ENCODE results near the gene STX19. TPM values are rescaled to one million over a fixed set of nuclear protein-coding genes. Genes with fewer than 3 reads are reported as not detected.
"Not testable (repeated sequence)": the region's sequence is repeated elsewhere in the genome, so short reads cannot be mapped to it uniquely, and the experiment has no call there.

STX19 gene
- total RNA-seq, 1 donor from 2014 or later = not detected

DNA sequence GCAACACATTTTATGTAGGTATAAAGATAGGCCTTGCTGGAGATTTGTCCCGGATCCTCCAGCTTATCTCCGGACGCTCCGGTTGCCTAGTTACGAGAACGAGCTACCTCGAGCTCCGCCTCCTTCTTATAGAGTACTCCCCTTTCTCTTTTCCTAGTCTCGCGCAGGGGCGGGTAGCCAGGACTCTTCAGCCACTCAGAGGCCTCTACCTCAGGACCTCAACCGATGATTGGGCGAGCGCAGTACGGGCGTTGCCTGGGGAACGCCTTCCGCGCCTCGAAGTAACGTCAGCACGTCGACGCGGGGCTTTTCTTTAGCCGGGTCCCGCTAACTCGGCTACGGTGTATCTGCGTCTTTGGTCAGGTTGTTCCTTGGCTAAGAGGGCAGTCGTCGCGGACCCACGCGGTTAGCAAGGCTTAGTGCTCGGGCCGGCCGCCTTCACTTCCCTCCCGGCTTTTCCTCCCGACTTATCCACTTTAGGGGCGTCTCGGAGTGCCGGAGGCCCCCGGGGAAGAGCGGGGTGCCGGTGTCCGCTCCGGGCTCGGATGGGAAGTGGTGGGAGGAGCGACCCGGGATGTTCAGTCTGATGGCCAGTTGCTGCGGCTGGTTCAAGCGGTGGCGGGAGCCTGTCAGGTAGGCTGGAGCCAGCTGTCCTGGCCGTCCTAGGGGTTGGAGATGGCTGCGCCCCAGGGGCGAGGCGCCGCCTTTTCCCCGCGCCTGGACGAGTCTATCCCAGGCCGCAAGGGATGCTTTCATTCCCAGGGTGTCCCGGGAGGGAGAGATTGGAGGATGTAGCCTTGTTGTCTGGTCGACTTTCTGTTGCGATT, 48.3 kb downstream of the STX19 start, which contains the start of gene ARL13B:
Gene ARL13B, plus strand, starts transcription at position 306 of the 827 bp plus-strand sequence. Its CDS starts 269 bp downstream, at position 575.
- DNase-seq (ENCODE audit: low read depth in 2 of 2) = peak; percentile 95 to 99

DNA sequence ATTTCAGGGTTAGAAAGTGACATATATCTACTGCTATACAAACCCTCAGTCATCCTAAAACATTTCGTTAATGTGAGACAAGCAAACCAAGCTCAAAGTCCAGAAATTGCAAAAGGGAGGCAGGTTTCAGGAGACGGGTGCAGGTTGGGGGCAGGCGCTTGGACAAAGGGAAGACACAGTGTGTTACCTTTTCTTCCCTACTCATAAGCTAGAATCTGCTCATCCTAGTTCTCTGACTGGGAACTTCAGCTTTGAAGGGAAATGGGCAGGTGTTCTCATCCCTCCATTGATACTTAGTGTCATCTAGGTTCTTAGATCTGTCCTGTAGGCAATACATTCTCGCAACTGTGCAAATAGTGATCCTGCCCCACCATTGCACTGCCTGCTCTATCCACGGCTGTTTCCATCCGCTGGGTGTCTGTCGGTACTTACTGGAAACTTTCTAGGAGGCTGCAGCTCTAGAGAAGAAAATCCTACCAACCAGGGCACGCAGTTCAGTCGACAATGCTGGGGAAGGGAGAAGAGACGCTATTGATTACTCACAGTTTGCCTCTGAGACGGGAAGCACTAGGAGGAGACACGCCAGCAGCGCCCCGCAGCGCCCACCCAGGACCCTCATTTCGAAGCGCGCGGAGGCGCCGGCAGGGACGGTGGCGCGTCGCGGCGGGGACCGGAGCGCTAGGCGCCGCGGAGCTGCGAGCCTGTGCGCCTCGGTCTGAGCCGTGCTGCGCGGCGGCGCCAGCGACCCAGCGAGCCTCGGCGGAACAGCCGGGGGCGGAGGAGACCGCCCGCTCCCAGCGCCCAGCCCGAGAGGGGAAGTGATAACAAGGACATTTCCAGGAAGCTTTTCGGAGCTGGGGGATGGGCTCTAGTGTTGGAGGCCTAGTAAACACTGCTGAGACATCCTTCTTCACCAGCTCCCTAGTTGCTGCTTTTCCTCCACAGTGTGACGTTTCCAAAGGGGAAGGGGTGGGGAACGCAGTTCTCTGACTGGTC, 55.0 kb downstream of the STX19 start, which contains the start of gene PROS1:
Gene PROS1, minus strand, starts transcription at position 766 of the 996 bp plus-strand sequence. Its CDS starts 147 bp downstream, at position 619.
- peak; percentile 49 to 74 for DNase-seq (ENCODE audit: low read depth in 2 of 2)

DNA sequence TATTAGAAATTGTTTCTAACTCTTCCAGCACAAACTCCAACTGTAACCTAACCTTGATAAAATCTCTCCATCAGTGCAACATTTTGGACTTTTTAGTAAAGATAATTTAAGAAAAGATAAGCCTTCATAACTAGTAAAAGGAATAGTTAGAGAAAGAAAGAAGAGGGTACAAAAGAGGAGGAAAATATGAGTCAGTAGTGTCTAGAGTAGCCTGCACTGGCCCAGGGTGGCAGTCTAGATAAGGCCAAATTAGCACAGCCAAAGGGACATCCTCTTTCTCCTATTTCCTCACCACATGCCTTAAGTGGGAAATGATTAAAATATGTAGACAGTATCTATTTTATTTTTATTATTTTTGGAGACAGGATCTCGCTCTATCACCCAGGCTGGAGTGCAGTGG, 58.4 kb downstream of the STX19 start:
- DNase-seq (ENCODE audit: low read depth in 2 of 2) = no peak

DNA sequence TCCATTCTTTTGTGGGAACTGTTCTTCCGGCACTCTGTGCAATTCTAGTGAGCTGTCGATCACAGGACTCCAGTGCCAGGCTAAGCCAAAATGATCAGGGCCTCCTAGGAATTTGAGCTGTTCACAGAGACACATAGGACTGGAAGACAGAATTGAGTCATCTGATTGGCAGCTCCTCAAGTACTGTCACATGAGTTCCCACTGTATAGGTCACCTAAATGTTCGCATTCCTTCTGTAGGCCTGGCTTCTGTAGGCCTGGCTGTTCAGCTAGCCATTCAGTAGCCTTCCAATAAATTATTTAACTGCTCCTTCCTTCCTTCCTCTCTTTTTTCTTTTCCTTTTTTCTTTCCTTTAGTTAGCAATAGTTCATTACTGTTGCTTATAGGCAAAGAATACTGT, 59.0 kb downstream of the STX19 start:
- DNase-seq (ENCODE audit: low read depth in 2 of 2) = no peak

DNA sequence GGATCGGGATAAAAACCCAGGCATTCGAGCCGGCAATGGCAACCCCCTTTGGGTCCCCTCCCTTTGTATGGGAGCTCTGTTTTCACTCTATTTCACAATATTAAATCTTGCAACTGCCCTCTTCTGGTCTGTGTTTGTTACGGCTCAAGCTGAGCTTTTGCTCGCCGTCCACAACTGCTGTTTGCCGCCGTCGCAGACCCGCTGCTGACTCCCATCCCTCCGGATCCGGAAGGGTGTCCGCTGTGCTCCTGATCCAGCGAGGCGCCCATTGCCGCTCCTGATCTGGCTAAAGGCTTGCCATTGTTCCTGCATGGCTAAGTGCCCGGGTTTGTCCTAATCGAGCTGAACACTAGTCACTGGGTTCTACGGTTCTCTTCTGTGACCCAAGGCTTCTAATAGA, 63.3 kb downstream of the STX19 start:
- DNase-seq (ENCODE audit: low read depth in 2 of 2) = not testable (repeated sequence)

Other genes starting within 250 kb of the STX19 start
- 9.0 and 17.2 TPM in 2 replicates for gene PROS1, start 54.7 kb downstream of the STX19 start, total RNA-seq
- gene ARL13B, start 48.4 kb downstream of the STX19 start, total RNA-seq = 7.3 and 8.7 TPM in 2 replicates
- 2.1 and 2.8 TPM in 2 replicates for gene DHFR2, start 34.3 kb upstream of the STX19 start, total RNA-seq
- 13.4 and 15.3 TPM in 2 replicates for gene NSUN3, start 34.5 kb upstream of the STX19 start, total RNA-seq

Measured in dermis microvascular lymphatic vessel endothelial cell (primary cell).